Esophagus muscularis mucosa (tissue), 3 donors: ENCODE results near the gene FCSK.

Source experiments
- POLR2A ChIP-seq: fragments of 450-650 bp; IDR thresholded peaks from one replicate; pipeline ENCODE4 v1.6.1; 2017; ENCODE audit warnings: antibody characterized with exemption, moderate library complexity, mild to moderate bottlenecking, low read depth
- TF ChIP-seq, protein P1 (sequence below), 3 experiments: fragments of 200-600 bp in 2 of 3; fragments of 450-650 bp in 1 of 3; sonication (generic) in 2 of 3; IDR thresholded peaks; one replicate each; pipeline ENCODE4 v1.5.1; 2017 to 2019; ENCODE audit warnings: antibody characterized with exemption in 3 of 3, mild to moderate bottlenecking in 2 of 3, moderate library complexity in 1 of 3

DNA sequence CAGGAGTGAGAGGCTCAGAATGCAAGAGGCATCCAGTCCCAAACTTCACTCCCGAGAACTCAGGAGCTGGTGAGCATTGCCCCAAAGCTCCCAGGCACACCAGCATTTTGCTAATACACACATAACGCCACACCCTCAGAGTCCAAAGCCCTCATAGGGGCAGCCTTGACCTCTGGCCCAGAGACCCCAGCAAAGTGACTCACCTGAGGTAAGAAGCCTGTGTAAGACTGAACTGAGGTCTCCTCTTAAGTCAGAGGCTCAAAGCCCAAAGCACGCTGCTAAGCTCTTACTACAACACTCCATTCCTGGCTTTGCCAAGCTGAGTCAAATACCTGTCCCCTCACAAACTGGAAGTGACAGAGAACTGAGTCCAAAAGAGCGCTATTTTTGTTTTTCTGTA lies 31.9 kb upstream of the FCSK start:
- TF ChIP-seq, protein P1, sequence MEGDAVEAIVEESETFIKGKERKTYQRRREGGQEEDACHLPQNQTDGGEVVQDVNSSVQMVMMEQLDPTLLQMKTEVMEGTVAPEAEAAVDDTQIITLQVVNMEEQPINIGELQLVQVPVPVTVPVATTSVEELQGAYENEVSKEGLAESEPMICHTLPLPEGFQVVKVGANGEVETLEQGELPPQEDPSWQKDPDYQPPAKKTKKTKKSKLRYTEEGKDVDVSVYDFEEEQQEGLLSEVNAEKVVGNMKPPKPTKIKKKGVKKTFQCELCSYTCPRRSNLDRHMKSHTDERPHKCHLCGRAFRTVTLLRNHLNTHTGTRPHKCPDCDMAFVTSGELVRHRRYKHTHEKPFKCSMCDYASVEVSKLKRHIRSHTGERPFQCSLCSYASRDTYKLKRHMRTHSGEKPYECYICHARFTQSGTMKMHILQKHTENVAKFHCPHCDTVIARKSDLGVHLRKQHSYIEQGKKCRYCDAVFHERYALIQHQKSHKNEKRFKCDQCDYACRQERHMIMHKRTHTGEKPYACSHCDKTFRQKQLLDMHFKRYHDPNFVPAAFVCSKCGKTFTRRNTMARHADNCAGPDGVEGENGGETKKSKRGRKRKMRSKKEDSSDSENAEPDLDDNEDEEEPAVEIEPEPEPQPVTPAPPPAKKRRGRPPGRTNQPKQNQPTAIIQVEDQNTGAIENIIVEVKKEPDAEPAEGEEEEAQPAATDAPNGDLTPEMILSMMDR (IDR thresholded peaks at IDR 0.05) = no peak
- TF ChIP-seq POLR2A = no peak
